ENCODE results near the gene LPGAT1. TPM values are rescaled to one million over a fixed set of nuclear protein-coding genes. Genes with fewer than 3 reads are reported as not detected.

Gene LPGAT1
- total RNA-seq, 2 donors from 2014 or later, result 23.1 to 28.3 TPM

- no peak for DNase-seq
- Mint-ChIP-seq H3K4me3 (no peak overlapping the region), H3K36me3 (ENCODE audit: insufficient read depth in 2 of 2) (no peaks in the 10 kb centered on the region), H3K4me1 (ENCODE audit: low read depth) (no peaks in the 10 kb centered on the region), H3K27me3 (ENCODE audit: low read depth) (no peaks in the 10 kb centered on the region), H3K27ac (no peak overlapping the region), H3K9me3 (no peaks in the 10 kb centered on the region)
- no peak for ATAC-seq (replicated peaks in 1 of 2)
These were observed 47.3 kb downstream of the LPGAT1 start for GRCh38 chr1:211783266-211783665.

GRCh38 chr1:211781260-211781659 lies 49.3 kb downstream of the LPGAT1 start:
- no peaks in the 10 kb centered on the region for H3K27me3 Mint-ChIP-seq (ENCODE audit: low read depth)
- peaks cover 0 to 2% of the 10 kb centered on the region in 2 donors for H3K36me3 Mint-ChIP-seq (ENCODE audit: insufficient read depth in 2 of 2)
- no peak overlapping the region for H3K4me3 Mint-ChIP-seq
- no peaks in the 10 kb centered on the region for H3K4me1 Mint-ChIP-seq (ENCODE audit: low read depth)
- no peaks in the 10 kb centered on the region for H3K9me3 Mint-ChIP-seq
- DNase-seq (no peak), ATAC-seq (replicated peaks in 1 of 2) (no peak)
- no peak overlapping the region for H3K27ac Mint-ChIP-seq

GRCh38 chr1:211775170-211775569 lies 55.4 kb downstream of the LPGAT1 start:
- H3K4me1 Mint-ChIP-seq (ENCODE audit: low read depth), result no peaks in the 10 kb centered on the region
- no peak for ATAC-seq (replicated peaks in 1 of 2)
- no peaks in the 10 kb centered on the region for H3K9me3 Mint-ChIP-seq
- peaks cover 0 to 2% of the 10 kb centered on the region in 2 donors for H3K36me3 Mint-ChIP-seq (ENCODE audit: insufficient read depth in 2 of 2)
- no peak overlapping the region for H3K27ac Mint-ChIP-seq
- no peak overlapping the region for H3K4me3 Mint-ChIP-seq
- no peaks in the 10 kb centered on the region for H3K27me3 Mint-ChIP-seq (ENCODE audit: low read depth)
- no peak for DNase-seq

DNA sequence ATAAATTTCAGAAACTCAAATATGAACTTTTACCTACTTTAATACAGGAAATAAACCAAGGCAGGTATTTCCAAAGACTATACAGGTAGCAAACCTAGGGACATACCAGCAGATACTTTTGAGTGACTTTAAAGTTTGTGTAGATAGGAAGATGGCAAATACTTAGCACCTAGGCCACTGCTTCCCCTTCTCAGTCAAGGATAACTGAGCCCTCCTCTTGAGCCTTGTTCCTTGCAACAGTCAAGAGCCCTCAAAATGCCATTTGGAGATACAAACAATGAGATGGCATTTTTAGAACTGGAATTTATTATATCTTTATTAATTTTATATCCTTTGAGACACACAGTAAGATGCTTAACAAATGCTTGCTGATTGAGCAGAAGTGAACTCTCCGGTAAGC lies 65.9 kb downstream of the LPGAT1 start:
- no peaks in the 10 kb centered on the region for H3K9me3 Mint-ChIP-seq
- DNase-seq, result no peak
- no peaks in the 10 kb centered on the region for H3K4me1 Mint-ChIP-seq (ENCODE audit: low read depth)
- no peak for ATAC-seq (replicated peaks in 1 of 2)
- H3K4me3 Mint-ChIP-seq, result no peak overlapping the region
- no peaks in the 10 kb centered on the region for H3K36me3 Mint-ChIP-seq (ENCODE audit: insufficient read depth in 2 of 2)
- no peak overlapping the region for H3K27ac Mint-ChIP-seq
- H3K27me3 Mint-ChIP-seq (ENCODE audit: low read depth), result no peaks in the 10 kb centered on the region

DNA sequence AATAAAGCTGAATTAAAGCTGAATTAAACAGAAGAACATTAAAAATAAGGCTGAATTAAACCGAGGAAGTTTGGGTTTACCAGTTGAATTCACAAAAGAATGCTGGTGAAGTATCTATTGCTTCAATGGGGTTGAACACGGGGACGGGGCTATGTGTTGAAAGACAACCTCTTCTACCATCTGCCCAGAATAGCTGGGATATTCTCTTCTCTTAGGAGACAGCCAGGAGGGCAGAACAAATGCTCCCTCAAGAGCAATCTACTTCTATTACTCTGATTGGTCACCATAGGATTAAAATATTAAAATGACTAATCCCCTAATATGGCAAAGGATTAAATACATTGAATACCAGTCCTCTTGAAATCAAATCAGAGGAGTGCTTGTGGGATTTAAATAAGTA lies 68.4 kb downstream of the LPGAT1 start:
- H3K27me3 Mint-ChIP-seq (ENCODE audit: low read depth), result no peaks in the 10 kb centered on the region
- no peak for ATAC-seq (replicated peaks in 1 of 2)

DNA sequence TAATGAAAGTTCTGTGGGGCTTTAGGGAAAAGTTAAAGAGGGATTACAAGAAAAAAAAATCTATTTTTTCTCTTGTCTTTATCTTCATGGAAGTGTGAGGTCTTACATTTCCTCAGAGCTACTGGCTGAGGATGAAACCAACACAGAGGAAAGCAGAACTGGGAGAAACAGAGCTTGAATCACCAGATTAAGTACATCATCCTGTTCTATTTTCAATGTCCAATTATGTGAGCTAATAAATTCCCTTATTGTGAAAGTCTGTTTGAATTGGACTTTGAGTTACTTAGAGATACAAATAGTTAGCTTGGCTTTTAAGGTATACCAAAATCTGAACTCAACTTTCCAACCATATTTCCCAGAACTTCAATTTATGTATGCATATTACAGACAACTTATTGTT lies 69.2 kb downstream of the LPGAT1 start:
- Mint-ChIP-seq H3K36me3 (ENCODE audit: insufficient read depth in 2 of 2) (peaks cover 2 to 10% of the 10 kb centered on the region in 2 donors), H3K27ac (no peak overlapping the region), H3K4me1 (ENCODE audit: low read depth) (no peaks in the 10 kb centered on the region), H3K9me3 (no peaks in the 10 kb centered on the region), H3K27me3 (ENCODE audit: low read depth) (no peaks in the 10 kb centered on the region), H3K4me3 (no peak overlapping the region)
- DNase-seq (no peak), ATAC-seq (replicated peaks in 1 of 2) (no peak)

More for the DNA sequence above, 68.4 kb downstream of the LPGAT1 start:
- no peak overlapping the region for H3K27ac Mint-ChIP-seq
- peaks cover 2 to 10% of the 10 kb centered on the region in 2 donors for H3K36me3 Mint-ChIP-seq (ENCODE audit: insufficient read depth in 2 of 2)
- H3K4me3 Mint-ChIP-seq, result no peak overlapping the region
- no peaks in the 10 kb centered on the region for H3K4me1 Mint-ChIP-seq (ENCODE audit: low read depth)
- no peaks in the 10 kb centered on the region for H3K9me3 Mint-ChIP-seq
- no peak for DNase-seq

DNA sequence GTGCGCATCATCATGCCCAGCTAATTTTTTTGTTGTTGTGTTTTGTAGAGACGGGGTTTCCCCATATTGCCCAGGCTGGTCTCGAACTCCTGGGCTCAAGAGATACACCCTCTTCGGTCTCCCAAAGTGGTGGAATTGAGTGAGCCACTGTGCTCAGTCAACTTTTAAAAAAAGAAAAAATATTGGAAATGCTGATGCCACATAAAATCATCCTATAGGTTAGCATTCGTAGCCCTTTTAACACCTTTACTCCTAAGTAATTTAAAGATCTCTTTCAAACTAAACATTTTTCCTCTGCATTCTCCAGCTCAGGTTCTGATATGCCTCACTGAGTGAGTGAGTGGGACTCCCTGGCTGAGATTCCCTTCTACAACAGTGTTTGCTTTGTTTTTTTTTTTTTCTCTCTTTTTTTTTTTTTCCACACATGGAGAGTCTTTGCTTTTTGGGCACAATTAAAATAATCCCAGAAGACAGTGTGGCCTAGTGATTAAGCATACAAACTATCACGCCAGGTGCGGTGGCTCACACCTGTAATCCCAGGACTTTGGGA lies 74.0 kb downstream of the LPGAT1 start:
- H3K4me3 Mint-ChIP-seq, result no peak overlapping the region
- DNase-seq, result no peak
- H3K4me1 Mint-ChIP-seq (ENCODE audit: low read depth), result no peaks in the 10 kb centered on the region
- H3K27me3 Mint-ChIP-seq (ENCODE audit: low read depth), result no peaks in the 10 kb centered on the region
- H3K9me3 Mint-ChIP-seq, result no peaks in the 10 kb centered on the region
- no peak overlapping the region for H3K27ac Mint-ChIP-seq
- ATAC-seq (replicated peaks in 1 of 2), result no peak
- H3K36me3 Mint-ChIP-seq (ENCODE audit: insufficient read depth in 2 of 2), result peaks cover 2 to 10% of the 10 kb centered on the region in 2 donors

DNA sequence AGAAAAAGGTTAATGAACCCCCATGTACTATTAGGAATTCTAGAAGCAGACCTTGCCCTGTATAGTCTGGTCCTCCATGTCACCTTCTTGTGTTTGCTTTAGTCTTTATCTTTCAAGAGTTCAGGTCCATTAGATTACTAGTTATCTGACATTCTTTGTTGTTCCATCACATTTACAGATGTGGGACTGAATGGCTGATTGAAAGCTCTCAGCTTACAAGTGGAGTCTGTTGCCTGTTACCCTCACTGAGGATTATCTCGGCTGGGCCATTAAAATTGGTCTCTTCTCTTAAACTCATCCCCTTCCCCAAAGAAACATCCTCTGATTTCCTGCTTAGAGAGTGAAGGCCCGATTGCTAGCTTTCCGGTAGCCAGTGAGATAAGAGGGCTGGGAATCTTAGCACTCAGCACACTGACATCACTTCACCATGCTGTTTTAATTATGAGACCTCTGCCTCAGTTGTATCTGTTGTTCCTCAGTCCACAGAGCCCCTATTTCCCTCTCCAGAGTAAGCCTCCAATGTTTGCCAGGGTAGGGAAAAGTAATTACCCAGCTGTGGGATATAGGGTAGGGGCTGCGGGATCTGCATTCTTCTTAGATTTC lies 76.8 kb downstream of the LPGAT1 start:
- no peak overlapping the region for H3K4me3 Mint-ChIP-seq
- H3K4me1 Mint-ChIP-seq (ENCODE audit: low read depth), result no peaks in the 10 kb centered on the region
- DNase-seq (no peak), ATAC-seq (replicated peaks in 1 of 2) (no peak)
- H3K9me3 Mint-ChIP-seq, result no peaks in the 10 kb centered on the region
- H3K27me3 Mint-ChIP-seq (ENCODE audit: low read depth), result no peaks in the 10 kb centered on the region
- no peak overlapping the region for H3K27ac Mint-ChIP-seq
- peaks cover 2 to 7% of the 10 kb centered on the region in 2 donors for H3K36me3 Mint-ChIP-seq (ENCODE audit: insufficient read depth in 2 of 2)

DNA sequence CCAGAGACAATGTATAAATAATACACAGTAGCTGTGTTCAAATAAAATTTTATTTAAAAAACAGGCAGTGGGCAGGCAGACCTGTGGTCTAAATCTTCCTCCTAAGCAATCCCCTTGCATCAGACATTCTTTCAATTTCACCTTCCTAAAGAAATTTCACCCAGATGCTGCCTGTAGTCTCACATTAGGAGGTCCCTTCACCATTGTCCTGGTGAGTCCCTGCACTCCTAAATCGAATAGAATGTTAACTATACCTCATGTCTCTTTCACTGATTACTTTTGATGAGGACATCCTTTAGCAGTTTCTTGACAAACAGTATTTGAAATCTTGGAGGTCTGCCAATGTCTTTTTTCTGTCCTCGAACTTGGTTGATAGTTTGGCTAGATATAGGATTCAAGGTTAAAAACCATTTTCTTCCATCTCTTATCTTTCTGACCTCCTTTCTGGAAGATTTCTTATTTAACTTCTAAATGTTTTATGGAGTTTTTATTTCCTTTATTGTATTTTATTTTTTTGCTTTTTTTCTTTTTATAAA lies 77.5 kb downstream of the LPGAT1 start:
- H3K27ac Mint-ChIP-seq, result no peak overlapping the region
- no peak overlapping the region for H3K4me3 Mint-ChIP-seq
- no peaks in the 10 kb centered on the region for H3K27me3 Mint-ChIP-seq (ENCODE audit: low read depth)
- H3K4me1 Mint-ChIP-seq (ENCODE audit: low read depth), result no peaks in the 10 kb centered on the region
- ATAC-seq (replicated peaks in 1 of 2) (no peak), DNase-seq (no peak)
- H3K9me3 Mint-ChIP-seq, result no peaks in the 10 kb centered on the region
- H3K36me3 Mint-ChIP-seq (ENCODE audit: insufficient read depth in 2 of 2), result peaks cover 2 to 3% of the 10 kb centered on the region in 2 donors

GRCh38 chr1:211752317-211752716 lies 78.2 kb downstream of the LPGAT1 start:
- DNase-seq (no peak), ATAC-seq (replicated peaks in 1 of 2) (no peak)
- peaks cover 0 to 2% of the 10 kb centered on the region in 2 donors for H3K36me3 Mint-ChIP-seq (ENCODE audit: insufficient read depth in 2 of 2)
- H3K9me3 Mint-ChIP-seq, result no peaks in the 10 kb centered on the region
- H3K4me3 Mint-ChIP-seq, result no peak overlapping the region
- no peaks in the 10 kb centered on the region for H3K27me3 Mint-ChIP-seq (ENCODE audit: low read depth)
- H3K4me1 Mint-ChIP-seq (ENCODE audit: low read depth), result no peaks in the 10 kb centered on the region
- H3K27ac Mint-ChIP-seq, result no peak overlapping the region

GRCh38 chr1:211751438-211751837 lies 79.1 kb downstream of the LPGAT1 start:
- H3K36me3 Mint-ChIP-seq (ENCODE audit: insufficient read depth in 2 of 2), result peaks cover 0 to 2% of the 10 kb centered on the region in 2 donors
- peak overlapping the region; percentile 72 for H3K27ac Mint-ChIP-seq
- DNase-seq (no peak), ATAC-seq (replicated peaks in 1 of 2) (peak in 1 of 2 donors; percentile 43)
- H3K4me1 Mint-ChIP-seq (ENCODE audit: low read depth), result no peaks in the 10 kb centered on the region
- H3K4me3 Mint-ChIP-seq, result no peak overlapping the region
- H3K9me3 Mint-ChIP-seq, result no peaks in the 10 kb centered on the region
- no peaks in the 10 kb centered on the region for H3K27me3 Mint-ChIP-seq (ENCODE audit: low read depth)

GRCh38 chr1:211750599-211750998 lies 80.0 kb downstream of the LPGAT1 start:
- ATAC-seq (replicated peaks in 1 of 2) (no peak), DNase-seq (no peak)
- Mint-ChIP-seq H3K9me3 (no peaks in the 10 kb centered on the region), H3K27ac (no peak overlapping the region), H3K4me3 (no peak overlapping the region), H3K36me3 (ENCODE audit: insufficient read depth in 2 of 2) (peaks cover 0 to 2% of the 10 kb centered on the region in 2 donors), H3K27me3 (ENCODE audit: low read depth) (no peaks in the 10 kb centered on the region), H3K4me1 (ENCODE audit: low read depth) (no peaks in the 10 kb centered on the region)

- Mint-ChIP-seq H3K4me1 (ENCODE audit: low read depth) (no peaks in the 10 kb centered on the region), H3K27me3 (ENCODE audit: low read depth) (no peaks in the 10 kb centered on the region), H3K36me3 (ENCODE audit: insufficient read depth in 2 of 2) (peaks cover 0 to 2% of the 10 kb centered on the region in 2 donors), H3K4me3 (no peak overlapping the region), H3K9me3 (no peaks in the 10 kb centered on the region), H3K27ac (no peak overlapping the region)
- ATAC-seq (replicated peaks in 1 of 2) (no peak), DNase-seq (no peak)
These were observed 81.3 kb downstream of the LPGAT1 start for GRCh38 chr1:211749251-211749650.

- Mint-ChIP-seq H3K27me3 (ENCODE audit: low read depth) (no peaks in the 10 kb centered on the region), H3K4me3 (no peak overlapping the region), H3K36me3 (ENCODE audit: insufficient read depth in 2 of 2) (peaks cover 0 to 2% of the 10 kb centered on the region in 2 donors), H3K4me1 (ENCODE audit: low read depth) (no peaks in the 10 kb centered on the region), H3K9me3 (no peaks in the 10 kb centered on the region), H3K27ac (no peak overlapping the region)
- no peak for DNase-seq
- ATAC-seq (replicated peaks in 1 of 2), result no peak
These were observed 81.8 kb downstream of the LPGAT1 start for GRCh38 chr1:211748810-211749209.

Data from activated T-cell treated with anti-CD3 and anti-CD28 coated beads, Interleukin-2, amount 50 U/mL, for 72 hours (primary cell).